ENCODE results near the gene RAD1. TPM values are rescaled to one million over a fixed set of nuclear protein-coding genes. Genes with fewer than 3 reads are reported as not detected.

The RAD1 gene
- total RNA-seq, 4 donors from 2014 or later: 11.4 to 29.9 (median 17.7) TPM

- H3K27me3 ChIP-seq: no peaks in the 10 kb centered on the region
- H3K27ac ChIP-seq: peak overlapping the region; percentile 94
- H3K4me3 ChIP-seq: peak overlapping the region; percentile 96
- H3K4me1 ChIP-seq: peaks cover 32% of the 10 kb centered on the region
- DNase-seq (ENCODE audit: low spot score in 2 of 2): peak; percentile 95
- H3K36me3 ChIP-seq: peaks cover 19% of the 10 kb centered on the region
- WGBS: under 1% methylated on average over 23 of the region's 70 CpGs
- no peaks in the 10 kb centered on the region for H3K9me3 ChIP-seq
- TF ChIP-seq CTCF (IDR thresholded peaks at IDR 0.05) (no peak), POLR2AphosphoS5 (IDR thresholded peaks at IDR 0.05) (no peak), POLR2A (IDR thresholded peaks at IDR 0.05) (peak in 1 of 2 donors; percentile 48)
Observed at GRCh38 chr5:34929720-34930461, 14.6 kb upstream of the RAD1 start.

- peaks cover 20% of the 10 kb centered on the region for H3K36me3 ChIP-seq
- TF ChIP-seq CTCF (IDR thresholded peaks at IDR 0.05) (no peak), POLR2AphosphoS5 (IDR thresholded peaks at IDR 0.05) (peak in 1 of 3 donors; percentile 17)
- no peaks in the 10 kb centered on the region for H3K27me3 ChIP-seq
- WGBS: 1% methylated on average over 35 of the region's 63 CpGs
- peaks cover 35% of the 10 kb centered on the region for H3K4me1 ChIP-seq
- no peaks in the 10 kb centered on the region for H3K9me3 ChIP-seq
- H3K4me3 ChIP-seq: peak within 1 kb of the TSS; percentile 96
- DNase-seq (ENCODE audit: low spot score in 2 of 2): peak; percentile 97 to 98
- H3K27ac ChIP-seq: peak within 1 kb of the TSS; percentile 94
Observed at GRCh38 chr5:34929134-34929719, 13.9 kb upstream of the RAD1 start, which contains the start of gene DNAJC21. Gene DNAJC21 (plus strand): TSS chr5:34929559. CDS start chr5:34929820, 261 bp downstream.

GRCh38 chr5:34928267-34928666, 13.0 kb upstream of the RAD1 start:
- no peaks in the 10 kb centered on the region for H3K27me3 ChIP-seq
- H3K27ac ChIP-seq: no peak overlapping the region
- H3K4me3 ChIP-seq: no peak overlapping the region
- peaks cover 41% of the 10 kb centered on the region for H3K4me1 ChIP-seq
- 93% methylated on average over 5 of the region's 5 CpGs for WGBS
- DNase-seq (ENCODE audit: low spot score in 2 of 2): no peak
- TF ChIP-seq POLR2A (IDR thresholded peaks at IDR 0.05) (no peak), POLR2AphosphoS5 (IDR thresholded peaks at IDR 0.05) (no peak), EP300 (IDR thresholded peaks at IDR 0.05) (no peak), CTCF (IDR thresholded peaks at IDR 0.05) (no peak)
- H3K9me3 ChIP-seq: no peaks in the 10 kb centered on the region
- peaks cover 30% of the 10 kb centered on the region for H3K36me3 ChIP-seq

- 82% methylated on average over 5 of the region's 5 CpGs for WGBS
- H3K27ac ChIP-seq: no peak overlapping the region
Observed at GRCh38 chr5:34927785-34928184, 12.5 kb upstream of the RAD1 start.

More at GRCh38 chr5:34927785-34928184, 12.5 kb upstream of the RAD1 start:
- Histone ChIP-seq H3K4me3 (no peak overlapping the region), H3K36me3 (peaks cover 35% of the 10 kb centered on the region), H3K4me1 (peaks cover 41% of the 10 kb centered on the region), H3K9me3 (no peaks in the 10 kb centered on the region), H3K27me3 (no peaks in the 10 kb centered on the region)
- DNase-seq (ENCODE audit: low spot score in 2 of 2): no peak
- TF ChIP-seq POLR2A (IDR thresholded peaks at IDR 0.05): no peak
- TF ChIP-seq CTCF (IDR thresholded peaks at IDR 0.05): no peak
- TF ChIP-seq EP300 (IDR thresholded peaks at IDR 0.05): no peak
- TF ChIP-seq POLR2AphosphoS5 (IDR thresholded peaks at IDR 0.05): no peak
